Measurements from ENCODE around the gene ARVCF. TPM values are rescaled to one million over a fixed set of nuclear protein-coding genes. Genes with fewer than 3 reads are reported as not detected.

The ARVCF gene
- total and polyA plus RNA-seq, 2 donors (not counting 3 experiments of a cell fraction or from before 2014, with no cell fraction given), result 81.3 to 105 TPM

- peaks cover 13% of the 10 kb centered on the region for H3K79me2 ChIP-seq (ENCODE audit: control insufficient read depth, insufficient read depth, low read length)
- intact Hi-C loops (cut with micrococcal nuclease) (no loop called here), dilution Hi-C loops (cut with MboI; ENCODE audit: extremely low pct_ligation_motif_present, low sequenced_read_pairs) (no loop called here)
- POLR2A ChIA-PET, result no interaction called here
- no peak overlapping the region for H3K4me2 ChIP-seq (ENCODE audit: insufficient read depth, low read length)
- no peak overlapping the region for H3K27ac ChIP-seq (ENCODE audit: insufficient read depth, low read depth, low read length)
- no peaks in the 10 kb centered on the region for H3K27me3 ChIP-seq (ENCODE audit: control insufficient read depth in 2 of 2, insufficient read depth in 2 of 2, low read length in 2 of 2)
- H2AFZ ChIP-seq (ENCODE audit: low read depth, low read length), result no peak overlapping the region
- H3K36me3 ChIP-seq (ENCODE audit: control insufficient read depth in 2 of 2, extremely low read depth in 1 of 2, insufficient read depth in 2 of 2, low read length in 2 of 2), result peaks cover 4 to 45% of the 10 kb centered on the region in 2 experiments
- no peaks in the 10 kb centered on the region for H3K9me3 ChIP-seq (replicated peaks; ENCODE audit: control insufficient read depth, insufficient read depth, low read length)
- H3K4me3 ChIP-seq (replicated peaks in 1 of 3; ENCODE audit: insufficient read depth in 1 of 3, low read depth in 1 of 3, low read length in 3 of 3), result no peak overlapping the region
- H3K9me1 ChIP-seq (replicated peaks; ENCODE audit: control insufficient read depth, extremely low read depth, insufficient read depth, low read length), result no peaks in the 10 kb centered on the region
- H3K4me1 ChIP-seq (ENCODE audit: control insufficient read depth, extremely low read depth, insufficient read depth, low read length), result peaks cover 26% of the 10 kb centered on the region
- CTCF ChIA-PET, result interaction anchor here (1.2 to 4.6 kb wide), 3 partner anchors 31 to 34 kb away, joined by 3 to 26 read pairs (median 7); no protein-coding TSS in a partner anchor
- DNase-seq (ENCODE audit: low read depth, low spot score) (no peak), FAIRE-seq (no peak)
- H3K9ac ChIP-seq (replicated peaks; ENCODE audit: extremely low read depth, insufficient read depth, low read length), result no peak overlapping the region
- TF ChIP-seq GATA2 (IDR thresholded peaks at IDR 0.05; ENCODE audit: insufficient read depth, insufficient read length, low read depth, low read length) (no peak), JUN (IDR thresholded peaks at IDR 0.05; ENCODE audit: borderline replicate concordance, insufficient read depth, insufficient read length, low read depth) (no peak)
- H4K20me1 ChIP-seq (replicated peaks; ENCODE audit: control insufficient read depth, extremely low read depth, insufficient read depth, low read length), result no peaks in the 10 kb centered on the region
- BruUV-seq (replicated peaks), result no TSS peak
These were observed 35.3 kb downstream of the ARVCF start for GRCh38 chr22:19981171-19981960.

- H3K27ac ChIP-seq (ENCODE audit: insufficient read depth, low read depth, low read length), result no peak overlapping the region
- peaks cover 26% of the 10 kb centered on the region for H3K4me1 ChIP-seq (ENCODE audit: control insufficient read depth, extremely low read depth, insufficient read depth, low read length)
- H3K9me1 ChIP-seq (replicated peaks; ENCODE audit: control insufficient read depth, extremely low read depth, insufficient read depth, low read length), result no peaks in the 10 kb centered on the region
- H2AFZ ChIP-seq (ENCODE audit: low read depth, low read length), result no peak overlapping the region
- intact Hi-C loops (cut with micrococcal nuclease), result no loop called here
- dilution Hi-C loops (cut with MboI; ENCODE audit: extremely low pct_ligation_motif_present, low sequenced_read_pairs), result no loop called here
- H3K4me3 ChIP-seq (replicated peaks in 1 of 3; ENCODE audit: insufficient read depth in 1 of 3, low read depth in 1 of 3, low read length in 3 of 3), result no peak overlapping the region
- H3K36me3 ChIP-seq (ENCODE audit: control insufficient read depth in 2 of 2, extremely low read depth in 1 of 2, insufficient read depth in 2 of 2, low read length in 2 of 2), result peaks cover 4 to 45% of the 10 kb centered on the region in 2 experiments
- ChIA-PET CTCF (interaction anchor here (1.2 to 4.6 kb wide), 2 partner anchors 32 to 35 kb away, joined by 3 to 26 read pairs; no protein-coding TSS in a partner anchor), POLR2A (no interaction called here)
- TF ChIP-seq CTCF (IDR thresholded peaks at IDR 0.05; ENCODE audit: extremely low read depth in 1 of 2, insufficient read depth in 1 of 2, low read depth in 1 of 2, low read length in 2 of 2) (no peak), POLR2AphosphoS5 (IDR thresholded peaks at IDR 0.05; ENCODE audit: insufficient read depth, low read depth, low read length) (no peak), MAX (IDR thresholded peaks at IDR 0.05; ENCODE audit: insufficient read depth, insufficient read length) (no peak), GATA2 (IDR thresholded peaks at IDR 0.05; ENCODE audit: insufficient read depth, insufficient read length, low read depth, low read length) (no peak), EZH2 (IDR thresholded peaks at IDR 0.05; ENCODE audit: borderline replicate concordance, low read depth, low read length, severe bottlenecking) (no peak), JUN (IDR thresholded peaks at IDR 0.05; ENCODE audit: borderline replicate concordance, insufficient read depth, insufficient read length, low read depth) (no peak), FOS (IDR thresholded peaks at IDR 0.05; ENCODE audit: borderline replicate concordance, insufficient read depth, low read length) (no peak), POLR2A (IDR thresholded peaks at IDR 0.05; ENCODE audit: low read depth, low read length) (no peak), MYC (IDR thresholded peaks at IDR 0.05; ENCODE audit: low read depth, low read length) (no peak)
- DNase-seq (ENCODE audit: low read depth, low spot score) (no peak), FAIRE-seq (no peak)
- no peak overlapping the region for H3K4me2 ChIP-seq (ENCODE audit: insufficient read depth, low read length)
- no TSS peak for BruUV-seq (replicated peaks)
- no peak overlapping the region for H3K9ac ChIP-seq (replicated peaks; ENCODE audit: extremely low read depth, insufficient read depth, low read length)
- H4K20me1 ChIP-seq (replicated peaks; ENCODE audit: control insufficient read depth, extremely low read depth, insufficient read depth, low read length), result no peaks in the 10 kb centered on the region
- H3K79me2 ChIP-seq (ENCODE audit: control insufficient read depth, insufficient read depth, low read length), result peaks cover 9% of the 10 kb centered on the region
- H3K9me3 ChIP-seq (replicated peaks; ENCODE audit: control insufficient read depth, insufficient read depth, low read length), result no peaks in the 10 kb centered on the region
- no peaks in the 10 kb centered on the region for H3K27me3 ChIP-seq (ENCODE audit: control insufficient read depth in 2 of 2, insufficient read depth in 2 of 2, low read length in 2 of 2)
These were observed 35.9 kb downstream of the ARVCF start for GRCh38 chr22:19980766-19981165.

Measured in endothelial cell of umbilical vein (primary cell).